ENCODE measurements around the gene DUSP15. TPM values are rescaled to one million over a fixed set of nuclear protein-coding genes. Genes with fewer than 3 reads are reported as not detected.

The DUSP15 gene
- total and polyA plus RNA-seq, 9 of the 15 experiments (the other 6 are each of a cell fraction or from before 2014, with no cell fraction given) = 0.34 TPM; not detected in 8

GRCh38 chr20:31879143-31879987 lies 9.0 kb upstream of the DUSP15 start:
- Histone ChIP-seq H3K79me2 (ENCODE audit: control insufficient read depth, insufficient read depth, low read length) (no peaks in the 10 kb centered on the region), H3K9me3 (replicated peaks; ENCODE audit: control insufficient read depth, insufficient read depth, low read depth, low read length) (no peaks in the 10 kb centered on the region), H3K9me1 (ENCODE audit: control insufficient read depth, insufficient read depth, low read length) (no peaks in the 10 kb centered on the region), H3K9ac (ENCODE audit: insufficient read depth in 1 of 2, low read depth in 2 of 2, low read length in 2 of 2) (peak overlapping the region; percentile 59 to 92), H4K20me1 (replicated peaks; ENCODE audit: control insufficient read depth, insufficient read depth, low read length) (no peaks in the 10 kb centered on the region), H3K27ac (ENCODE audit: extremely low read depth, low read depth, low read length) (no peak overlapping the region), H2AFZ (ENCODE audit: low read depth, low read length) (peak overlapping the region; percentile 99), H3K27me3 (ENCODE audit: control insufficient read depth in 2 of 2, insufficient read depth in 2 of 2, low read length in 2 of 2) (no peaks in the 10 kb centered on the region; a peak in 2 of 5 replicates), H3K4me2 (ENCODE audit: insufficient read depth, low read length) (peak overlapping the region; percentile 96), H3K4me1 (replicated peaks in 1 of 2; ENCODE audit: control insufficient read depth in 2 of 2, insufficient read depth in 2 of 2, low read length in 2 of 2) (peaks cover 0 to 8% of the 10 kb centered on the region in 2 experiments; a peak in 2 of 5 replicates), H3K36me3 (ENCODE audit: control insufficient read depth, insufficient read depth, low read length) (no peaks in the 10 kb centered on the region), H3K4me3 (peak overlapping the region; percentile 55)
- DNase-seq (ENCODE audit: extremely low read depth in 1 of 4, low spot score in 3 of 4) (peak; percentile 97), FAIRE-seq (peak; percentile 92), ATAC-seq (peak; percentile 99)
- ChIA-PET POLR2A (interaction anchor here (0.6 to 0.9 kb wide), 3 partner anchors 12 to 38 kb away, joined by 3 to 6 read pairs (median 3); no protein-coding TSS in a partner anchor), CTCF (ENCODE audit: low intra/inter-chr PET ratio) (interaction anchor here (0.7 kb wide), 1 partner anchor 23 kb away, joined by 3 read pairs; no protein-coding TSS in a partner anchor)
- intact Hi-C loops (cut with micrococcal nuclease) = no loop called here
- TSS peak; percentile 76 for BruUV-seq (replicated peaks)
- WGBS (ENCODE audit: insufficient coverage, low coverage, missing lambda C conversion rate) = under 1% methylated on average over 45 of the region's 45 CpGs
- in situ Hi-C loops (cut with MboI) = no loop called here
- TF ChIP-seq MYC (IDR thresholded peaks at IDR 0.05; ENCODE audit: low read depth, low read length) = peak; percentile 53
- no peak for TF ChIP-seq MYC (CRISPR knock-in tag; IDR thresholded peaks at IDR 0.05; ENCODE audit: borderline replicate concordance, low read depth)
- TF ChIP-seq ZNF121 (CRISPR knock-in tag; conservative IDR thresholded peaks at IDR 0.05) = peak; percentile 30; the same call in 1 of the 2 replicates
- TF ChIP-seq CSDE1 (IDR thresholded peaks at IDR 0.05) = peak in 1 of 2 experiments; percentile 90; a peak in 2 of 4 replicates
- TF ChIP-seq ZNF224 (CRISPR knock-in tag; IDR thresholded peaks at IDR 0.05) = no peak
- 0 out of 2 replicates have a peak, but pooled peaks have one; percentile 49 for TF ChIP-seq FOXP4 (CRISPR knock-in tag; IDR thresholded peaks at IDR 0.05; ENCODE audit: borderline replicate concordance)
- peak; percentile 37; the same call in 1 of the 2 replicates for TF ChIP-seq SP1 (CRISPR knock-in tag; IDR thresholded peaks at IDR 0.05)
- TF ChIP-seq MBD1 (CRISPR knock-in tag; IDR thresholded peaks at IDR 0.05) = no peak
- 0 out of 2 replicates have a peak, but pooled peaks have one; percentile 35 for TF ChIP-seq E2F5 (CRISPR knock-in tag; IDR thresholded peaks at IDR 0.05)
- TF ChIP-seq ATF7 (IDR thresholded peaks at IDR 0.05) = peak; percentile 47; the same call in 1 of the 2 replicates
- TF ChIP-seq MIER1 (IDR thresholded peaks at IDR 0.05; ENCODE audit: low read depth) = no peak
- peak; percentile 12 for TF ChIP-seq NFYB (IDR thresholded peaks at IDR 0.05; ENCODE audit: extremely low read depth, insufficient read length)
- no peak for TF ChIP-seq SRF (CRISPR knock-in tag; IDR thresholded peaks at IDR 0.05)
- TF ChIP-seq ESRRA (IDR thresholded peaks at IDR 0.05; ENCODE audit: borderline replicate concordance, low read depth) = peak; percentile 33; the same call in 1 of the 2 replicates
- TF ChIP-seq MTA3 (IDR thresholded peaks at IDR 0.05; ENCODE audit: borderline replicate concordance) = peak; percentile 74; the same call in 1 of the 2 replicates
